ENCODE results near the gene EFNA3. TPM values are rescaled to one million over a fixed set of nuclear protein-coding genes. Genes with fewer than 3 reads are reported as not detected.

The EFNA3 gene
- total RNA-seq, 1 donor from 2014 or later, result 9.8 TPM

- FAIRE-seq (no peak), DNase-seq (ENCODE audit: low spot score in 2 of 2) (no peak)
Observed at GRCh38 chr1:155064111-155064831, 14.4 kb upstream of the EFNA3 start.

- DNase-seq (ENCODE audit: low spot score in 2 of 2) (no peak), FAIRE-seq (no peak)
Observed at GRCh38 chr1:155064832-155065429, 13.7 kb upstream of the EFNA3 start.

GRCh38 chr1:155066777-155067176 is 11.9 kb upstream of the EFNA3 start:
- no peak for FAIRE-seq
- no peak for DNase-seq (ENCODE audit: low spot score in 2 of 2)

GRCh38 chr1:155068599-155068998 is 10.0 kb upstream of the EFNA3 start:
- FAIRE-seq (no peak), DNase-seq (ENCODE audit: low spot score in 2 of 2) (no peak)

DNA sequence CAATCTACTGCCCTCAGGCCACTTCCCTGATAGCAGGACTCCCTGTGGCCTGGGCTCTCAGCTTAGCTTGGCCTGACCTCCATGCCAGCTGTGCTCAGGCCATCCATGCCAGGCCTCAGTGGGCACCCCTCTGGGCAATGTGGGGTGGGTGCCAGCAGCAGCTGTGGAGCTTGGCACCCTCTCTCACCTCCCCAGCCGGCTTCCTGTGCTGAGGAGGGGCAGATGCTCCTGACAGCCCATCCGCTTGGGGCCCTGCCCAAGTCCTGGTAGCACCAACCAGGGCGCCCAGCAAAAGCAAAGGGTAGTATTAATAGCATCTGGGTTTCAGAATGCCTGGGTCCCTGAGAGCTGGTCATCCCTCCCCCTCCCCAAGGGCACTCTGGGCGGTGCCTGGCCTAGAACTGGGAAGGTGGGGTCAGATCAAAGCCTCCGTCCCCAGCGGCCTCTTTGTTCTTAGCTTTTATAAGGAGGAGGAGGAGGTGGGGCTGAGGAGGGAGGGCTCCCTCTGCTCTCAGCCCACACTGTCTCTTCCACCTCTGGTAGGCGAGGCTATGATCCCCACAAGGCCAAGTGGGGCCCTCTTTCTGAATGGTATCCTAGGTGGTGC is 9.0 kb upstream of the EFNA3 start:
- no peak for FAIRE-seq
- DNase-seq (ENCODE audit: low spot score in 2 of 2), result no peak

DNA sequence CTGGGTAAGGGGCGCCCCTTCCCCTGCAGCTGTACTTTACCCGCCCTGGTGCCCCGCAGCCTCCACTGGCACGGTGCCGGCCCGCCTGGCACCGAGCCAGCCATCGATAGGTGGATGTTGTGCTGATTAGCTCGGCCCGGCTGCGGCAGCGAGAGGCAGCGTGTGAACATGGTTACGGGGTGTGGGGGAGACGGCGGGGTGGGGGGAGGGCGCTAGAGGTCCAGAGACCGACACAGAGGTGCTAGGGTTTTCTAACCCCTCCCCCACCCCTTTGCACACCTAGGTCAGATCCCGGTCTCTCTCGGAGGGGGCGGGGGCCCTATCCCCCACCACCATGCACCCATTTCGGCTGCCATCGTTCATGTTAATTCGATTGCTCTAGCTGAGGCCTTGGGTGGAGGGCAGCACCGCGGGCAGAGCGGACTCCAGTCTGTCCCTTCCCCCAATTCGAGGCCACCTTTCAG is 8.4 kb upstream of the EFNA3 start:
- FAIRE-seq, result no peak
- no peak for DNase-seq (ENCODE audit: low spot score in 2 of 2)

GRCh38 chr1:155070721-155071569 is 7.7 kb upstream of the EFNA3 start:
- peak; percentile 65 to 70 for DNase-seq (ENCODE audit: low spot score in 2 of 2)
- FAIRE-seq, result no peak

- FAIRE-seq (no peak), DNase-seq (ENCODE audit: low spot score in 2 of 2) (no peak)
Observed at GRCh38 chr1:155071701-155072100, 6.9 kb upstream of the EFNA3 start.

- DNase-seq (ENCODE audit: low spot score in 2 of 2) (no peak), FAIRE-seq (no peak)
Observed at GRCh38 chr1:155072531-155073289, 5.9 kb upstream of the EFNA3 start.

- FAIRE-seq (no peak), DNase-seq (ENCODE audit: low spot score in 2 of 2) (no peak)
Observed at GRCh38 chr1:155073377-155074242, 5.0 kb upstream of the EFNA3 start.

- DNase-seq (ENCODE audit: low spot score in 2 of 2), result no peak
- FAIRE-seq, result no peak
Observed at GRCh38 chr1:155075535-155075934, 3.1 kb upstream of the EFNA3 start.

- FAIRE-seq, result no peak
- no peak for DNase-seq (ENCODE audit: low spot score in 2 of 2)
Observed at GRCh38 chr1:155076371-155076770, 2.3 kb upstream of the EFNA3 start.

DNA sequence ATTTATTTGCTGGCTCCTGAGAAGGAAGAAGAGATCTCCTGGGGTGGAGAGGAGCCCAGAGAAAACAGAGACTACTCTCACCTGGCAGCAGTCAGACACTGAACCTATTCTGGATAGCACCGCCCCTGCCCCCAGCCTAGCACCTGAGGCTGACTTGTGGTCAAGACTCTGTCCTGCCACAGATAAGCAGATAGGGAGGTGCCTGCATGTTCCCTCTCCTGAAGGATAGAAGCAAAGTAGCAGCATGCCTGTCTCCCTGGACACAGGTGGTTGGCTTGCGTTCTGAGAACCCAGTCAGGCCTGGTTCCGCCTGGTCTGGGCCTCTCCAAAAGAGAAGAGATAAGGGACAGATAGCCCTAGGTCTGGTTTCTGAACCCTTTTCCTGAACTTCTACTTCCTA is 1.3 kb upstream of the EFNA3 start:
- no peak for FAIRE-seq
- DNase-seq (ENCODE audit: low spot score in 2 of 2), result no peak

GRCh38 chr1:155077758-155078445 is 735 bp upstream of the EFNA3 start:
- no peak for FAIRE-seq
- no peak for DNase-seq (ENCODE audit: low spot score in 2 of 2)

GRCh38 chr1:155079210-155079486 is 511 bp downstream of the EFNA3 start:
- no peak for FAIRE-seq
- no peak for DNase-seq (ENCODE audit: low spot score in 2 of 2)

- DNase-seq (ENCODE audit: low spot score in 2 of 2) (no peak), FAIRE-seq (no peak)
Observed at GRCh38 chr1:155079487-155080311, 1.1 kb downstream of the EFNA3 start.

DNA sequence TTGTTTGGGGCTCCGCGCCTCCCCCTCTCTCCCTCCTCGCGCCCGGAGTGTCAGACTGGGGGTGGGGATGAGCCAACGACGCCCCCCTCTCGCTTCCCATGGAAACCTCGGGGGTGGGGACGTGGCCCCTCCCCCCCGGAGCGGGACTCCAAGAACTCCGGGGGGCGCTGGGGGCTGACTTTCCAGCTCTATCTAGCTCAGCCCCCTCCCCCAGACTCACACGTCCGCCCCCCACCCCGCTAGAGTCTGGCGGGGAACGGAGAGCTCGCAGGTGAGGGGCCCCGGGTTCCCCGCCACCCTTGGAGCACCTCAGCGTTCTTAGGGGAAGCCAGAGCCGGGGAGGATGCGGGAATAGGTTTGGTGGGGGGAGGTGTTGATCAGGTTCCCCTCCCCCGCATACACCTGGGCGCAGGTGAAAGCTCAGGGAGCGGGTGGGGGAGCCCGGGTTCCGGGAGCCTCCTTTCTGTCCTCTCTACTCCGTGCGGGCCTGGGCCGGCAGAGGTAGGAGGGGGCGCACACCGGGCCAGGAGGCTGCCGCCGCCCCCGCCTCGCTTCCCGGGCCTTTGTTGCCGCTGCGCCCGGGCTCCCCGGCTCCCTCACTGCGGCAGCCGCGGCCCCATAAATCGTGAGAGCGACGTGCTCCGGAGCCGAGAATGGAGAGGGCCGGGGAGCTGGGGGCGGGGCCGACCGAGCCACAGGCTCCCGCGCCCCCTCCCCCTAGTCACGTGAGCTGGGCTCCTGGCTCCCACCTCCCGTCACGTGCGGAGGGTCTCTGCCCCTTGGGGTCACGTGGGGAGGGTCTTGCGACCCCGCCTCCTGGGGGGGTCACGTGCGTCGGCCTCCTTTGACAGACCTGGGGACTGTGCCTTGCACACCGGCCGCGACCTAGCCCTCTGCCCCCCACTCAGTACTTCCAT is 1.9 kb downstream of the EFNA3 start:
- DNase-seq (ENCODE audit: low spot score in 2 of 2), result no peak
- no peak for FAIRE-seq
